HepG2 (cell line): ENCODE data around the gene MEAF6. TPM values are rescaled to one million over a fixed set of nuclear protein-coding genes. Genes with fewer than 3 reads are reported as not detected.

ENCODE experiments used
- AHR ChIP-seq: IDR thresholded peaks from 2 replicates; pipeline ENCODE4 v1.6.1; 2018; ENCODE audit warnings: missing genetic modification reagents, missing compliant biosample characterization
- DR1 ChIP-seq: sonication (generic); formaldehyde crosslinking; IDR thresholded peaks from 2 replicates; pipeline ENCODE4 v1.8.0; 2021; ENCODE audit warnings: mild to moderate bottlenecking, missing genetic modification reagents, inconsistent platforms
- GABPA ChIP-seq, 2 experiments: IDR thresholded peaks; 2 replicates each; pipeline ENCODE4 v1.6.1; 2011 to 2016; ENCODE audit warnings: low read depth in 2 of 2, low read length in 1 of 2, missing biosample characterization in 1 of 2, missing genetic modification characterization in 1 of 2
- IRF2 ChIP-seq: IDR thresholded peaks from 2 replicates; pipeline ENCODE4 v1.6.1; 2018; ENCODE audit warnings: missing genetic modification reagents, missing compliant biosample characterization
- JARID2 ChIP-seq: sonication (generic); formaldehyde crosslinking; IDR thresholded peaks from 2 replicates; pipeline ENCODE4 v1.8.1; 2023; ENCODE audit warnings: missing genetic modification reagents, inconsistent platforms; ENCODE audit not compliant: insufficient replicate concordance
- MBNL3 ChIP-seq: fragments of 250-450 bp; sonication (Bioruptor Pico); conservative IDR thresholded peaks from 2 replicates; pipeline ENCODE4 v1.8.0; 2022; ENCODE audit warnings: mild to moderate bottlenecking, inconsistent platforms
- NFE2 ChIP-seq: sonication (generic); formaldehyde crosslinking; IDR thresholded peaks from 2 replicates; pipeline ENCODE4 v1.4.0; 2020; ENCODE audit warnings: missing genetic modification reagents
- NFE2L2 ChIP-seq: fragments of 150-350 bp; IDR thresholded peaks from 2 replicates; pipeline ENCODE4 v1.6.1; 2014; ENCODE audit warnings: low read length
- SKI ChIP-seq: fragments of 450-650 bp; IDR thresholded peaks from one replicate; pipeline ENCODE4 v1.6.1; 2018; ENCODE audit warnings: mild to moderate bottlenecking; ENCODE audit not compliant: partially characterized antibody
- SRSF4 ChIP-seq: fragments of 200-400 bp; formaldehyde crosslinking; IDR thresholded peaks from one replicate; pipeline ENCODE4 v1.6.1; 2018; ENCODE audit warnings: mild to moderate bottlenecking, low read depth, low read length, moderate library complexity; ENCODE audit not compliant: poor library complexity, severe bottlenecking
- ZNF335 ChIP-seq: sonication (generic); formaldehyde crosslinking; IDR thresholded peaks from 2 replicates; pipeline ENCODE4 v1.4.0; 2020; ENCODE audit warnings: missing genetic modification reagents
- ZNF597 ChIP-seq: sonication (generic); formaldehyde crosslinking; IDR thresholded peaks from 2 replicates; pipeline ENCODE4 v1.5.0; 2020; ENCODE audit warnings: missing genetic modification reagents
- ZNF652 ChIP-seq: IDR thresholded peaks from 2 replicates; pipeline ENCODE4 v1.6.1; 2016; ENCODE audit warnings: low read depth, borderline replicate concordance
- polyA plus RNA-seq, 8 experiments: library from polyadenylated mRNA; depleted of rRNA in 3 of 8; stranded (reverse) in 7 of 8; unstranded in 1 of 8; fragments of >200 nt; fragmentation: Illumina TruSeq in 4 of 8; extraction: Trizol in 4 of 8; gene quantifications; 2 replicates each; pipeline versions ENCODE4 v1.2.1 to v1.2.3, GENCODE V29; 2011 to 2016; ENCODE audit warnings: low read depth in 4 of 8, missing spikeins in 1 of 8, mixed read lengths in 1 of 8; ENCODE audit not compliant: insufficient read depth in 1 of 8
- total RNA-seq, 5 experiments: library from RNA; depleted of rRNA; stranded (reverse); fragments of >200 nt; fragmentation: Illumina TruSeq; extraction: Trizol; gene quantifications; 2 replicates each; pipeline ENCODE4 v1.2.3, GENCODE V29; 2016; ENCODE audit warnings: low read depth in 1 of 5
- TF ChIP-seq, protein P1 (sequence below): sonication (generic); formaldehyde crosslinking; IDR thresholded peaks from one replicate; pipeline ENCODE4 v1.5.1; 2020; ENCODE audit warnings: mild to moderate bottlenecking, missing genetic modification reagents; ENCODE audit errors: not compliant biosample characterization
- TF ChIP-seq, protein P2 (sequence below): sonication (generic); formaldehyde crosslinking; IDR thresholded peaks from 2 replicates; pipeline ENCODE4 v1.8.0; 2022; ENCODE audit warnings: low read depth, missing genetic modification reagents
- TF ChIP-seq, protein P3 (sequence below): sonication (generic); formaldehyde crosslinking; IDR thresholded peaks from 2 replicates; pipeline ENCODE4 v1.4.0; 2020; ENCODE audit warnings: missing genetic modification reagents

The MEAF6 gene
- total and polyA plus RNA-seq, 2 of the 13 experiments (the other 11 are each of a cell fraction or from before 2014, with no cell fraction given), result 29.5 to 45.6 TPM

DNA sequence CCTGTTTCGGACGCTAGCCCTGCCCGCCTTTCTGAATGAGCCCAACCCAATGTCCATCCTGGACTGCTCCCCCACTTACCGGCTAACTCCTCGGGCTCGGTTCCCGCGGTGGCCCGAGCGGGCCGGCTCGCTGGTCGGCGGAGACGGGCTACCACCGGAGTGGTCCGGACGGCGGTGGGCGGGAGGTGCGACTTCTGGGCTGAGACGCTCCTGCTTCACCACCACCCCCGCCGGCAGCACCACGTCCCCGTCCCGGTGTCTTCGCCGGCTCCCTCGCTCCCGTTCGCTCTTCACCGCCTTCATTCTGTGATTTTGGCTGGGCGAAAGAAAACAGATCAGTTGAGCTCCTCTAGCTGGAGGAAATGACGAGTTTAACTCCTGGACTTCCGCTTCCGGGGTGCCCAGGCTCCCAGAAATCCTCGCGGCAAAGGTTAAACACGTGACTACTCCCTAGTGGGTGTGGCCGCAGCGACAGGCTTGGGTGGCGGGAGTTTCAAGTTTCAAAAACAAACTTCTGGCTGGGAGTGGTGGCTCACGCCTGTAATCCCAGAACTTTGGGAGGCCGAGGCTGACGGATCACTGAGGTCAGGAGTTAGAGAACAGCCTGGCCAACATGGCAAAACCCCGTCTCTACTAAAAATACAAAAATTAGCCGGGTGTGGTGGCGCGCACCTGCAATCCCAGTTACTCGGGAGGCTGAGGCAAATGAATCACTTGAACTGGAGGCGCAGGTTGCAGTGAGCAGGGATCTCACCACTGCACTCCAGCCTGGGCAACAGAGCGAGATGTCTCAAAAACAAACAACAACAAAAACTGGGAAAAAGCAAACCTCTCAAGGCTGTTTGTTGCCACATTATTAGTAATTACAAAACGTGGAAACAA is 39.6 kb upstream of the MEAF6 start, which contains the start of gene SNIP1 (continued):
- TF ChIP-seq ZNF597 (CRISPR knock-in tag) (no peak), NFE2L2 (no peak), GABPA (IDR thresholded peaks at IDR 0.05; ENCODE audit: low read depth, low read length) (peak; percentile 85), GABPA (CRISPR knock-in tag; IDR thresholded peaks at IDR 0.05; ENCODE audit: low read depth) (peak; percentile 97), SRSF4 (no peak), SKI (no peak), JARID2 (no peak), MBNL3 (CRISPR knock-in tag) (no peak), NFE2 (no peak), DR1 (CRISPR knock-in tag) (peak; percentile 37; the same call in 1 of the 2 replicates), IRF2 (peak; percentile 62), ZNF335 (CRISPR knock-in tag) (peak; percentile 58; the same call in 1 of the 2 replicates), ZNF652 (no peak), AHR (CRISPR knock-in tag) (no peak)
- TF ChIP-seq, protein P1, sequence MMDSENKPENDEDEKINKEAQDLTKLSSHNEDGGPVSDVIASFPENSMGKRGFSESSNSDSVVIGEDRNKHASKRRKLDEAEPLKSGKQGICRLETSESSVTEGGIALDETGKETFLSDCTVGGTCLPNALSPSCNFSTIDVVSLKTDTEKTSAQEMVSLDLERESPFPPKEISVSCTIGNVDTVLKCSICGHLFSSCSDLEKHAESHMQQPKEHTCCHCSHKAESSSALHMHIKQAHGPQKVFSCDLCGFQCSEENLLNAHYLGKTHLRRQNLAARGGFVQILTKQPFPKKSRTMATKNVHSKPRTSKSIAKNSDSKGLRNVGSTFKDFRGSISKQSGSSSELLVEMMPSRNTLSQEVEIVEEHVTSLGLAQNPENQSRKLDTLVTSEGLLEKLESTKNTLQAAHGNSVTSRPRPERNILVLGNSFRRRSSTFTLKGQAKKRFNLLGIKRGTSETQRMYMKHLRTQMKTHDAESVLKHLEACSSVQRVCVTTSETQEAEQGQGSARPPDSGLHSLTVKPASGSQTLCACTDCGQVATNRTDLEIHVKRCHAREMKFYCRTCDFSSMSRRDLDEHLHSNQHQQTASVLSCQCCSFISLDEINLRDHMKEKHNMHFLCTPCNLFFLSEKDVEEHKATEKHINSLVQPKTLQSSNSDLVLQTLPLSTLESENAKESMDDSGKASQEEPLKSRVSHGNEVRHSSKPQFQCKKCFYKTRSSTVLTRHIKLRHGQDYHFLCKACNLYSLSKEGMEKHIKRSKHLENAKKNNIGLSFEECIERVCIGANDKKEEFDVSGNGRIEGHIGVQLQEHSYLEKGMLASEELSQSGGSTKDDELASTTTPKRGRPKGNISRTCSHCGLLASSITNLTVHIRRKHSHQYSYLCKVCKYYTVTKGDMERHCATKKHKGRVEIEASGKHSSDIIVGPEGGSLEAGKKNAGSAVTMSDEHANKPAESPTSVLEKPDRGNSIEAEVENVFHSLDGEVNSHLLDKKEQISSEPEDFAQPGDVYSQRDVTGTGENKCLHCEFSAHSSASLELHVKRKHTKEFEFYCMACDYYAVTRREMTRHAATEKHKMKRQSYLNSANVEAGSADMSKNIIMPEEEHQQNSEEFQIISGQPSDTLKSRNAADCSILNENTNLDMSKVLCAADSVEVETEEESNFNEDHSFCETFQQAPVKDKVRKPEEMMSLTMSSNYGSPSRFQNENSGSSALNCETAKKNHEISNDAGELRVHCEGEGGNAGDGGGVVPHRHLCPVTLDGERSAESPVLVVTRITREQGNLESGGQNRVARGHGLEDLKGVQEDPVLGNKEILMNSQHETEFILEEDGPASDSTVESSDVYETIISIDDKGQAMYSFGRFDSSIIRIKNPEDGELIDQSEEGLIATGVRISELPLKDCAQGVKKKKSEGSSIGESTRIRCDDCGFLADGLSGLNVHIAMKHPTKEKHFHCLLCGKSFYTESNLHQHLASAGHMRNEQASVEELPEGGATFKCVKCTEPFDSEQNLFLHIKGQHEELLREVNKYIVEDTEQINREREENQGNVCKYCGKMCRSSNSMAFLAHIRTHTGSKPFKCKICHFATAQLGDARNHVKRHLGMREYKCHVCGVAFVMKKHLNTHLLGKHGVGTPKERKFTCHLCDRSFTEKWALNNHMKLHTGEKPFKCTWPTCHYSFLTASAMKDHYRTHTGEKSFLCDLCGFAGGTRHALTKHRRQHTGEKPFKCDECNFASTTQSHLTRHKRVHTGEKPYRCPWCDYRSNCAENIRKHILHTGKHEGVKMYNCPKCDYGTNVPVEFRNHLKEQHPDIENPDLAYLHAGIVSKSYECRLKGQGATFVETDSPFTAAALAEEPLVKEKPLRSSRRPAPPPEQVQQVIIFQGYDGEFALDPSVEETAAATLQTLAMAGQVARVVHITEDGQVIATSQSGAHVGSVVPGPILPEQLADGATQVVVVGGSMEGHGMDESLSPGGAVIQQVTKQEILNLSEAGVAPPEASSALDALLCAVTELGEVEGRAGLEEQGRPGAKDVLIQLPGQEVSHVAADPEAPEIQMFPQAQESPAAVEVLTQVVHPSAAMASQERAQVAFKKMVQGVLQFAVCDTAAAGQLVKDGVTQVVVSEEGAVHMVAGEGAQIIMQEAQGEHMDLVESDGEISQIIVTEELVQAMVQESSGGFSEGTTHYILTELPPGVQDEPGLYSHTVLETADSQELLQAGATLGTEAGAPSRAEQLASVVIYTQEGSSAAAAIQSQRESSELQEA (CRISPR knock-in tag), result peak; percentile 88
- TF ChIP-seq, protein P2, sequence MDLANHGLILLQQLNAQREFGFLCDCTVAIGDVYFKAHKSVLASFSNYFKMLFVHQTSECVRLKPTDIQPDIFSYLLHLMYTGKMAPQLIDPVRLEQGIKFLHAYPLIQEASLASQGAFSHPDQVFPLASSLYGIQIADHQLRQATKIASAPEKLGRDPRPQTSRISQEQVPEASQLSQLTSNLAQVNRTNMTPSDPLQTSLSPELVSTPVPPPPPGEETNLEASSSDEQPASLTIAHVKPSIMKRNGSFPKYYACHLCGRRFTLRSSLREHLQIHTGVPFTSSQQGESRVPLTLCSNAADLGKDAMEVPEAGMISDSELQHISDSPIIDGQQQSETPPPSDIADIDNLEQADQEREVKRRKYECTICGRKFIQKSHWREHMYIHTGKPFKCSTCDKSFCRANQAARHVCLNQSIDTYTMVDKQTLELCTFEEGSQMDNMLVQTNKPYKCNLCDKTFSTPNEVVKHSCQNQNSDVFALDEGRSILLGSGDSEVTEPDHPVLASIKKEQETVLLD (CRISPR knock-in tag), result no peak
- TF ChIP-seq, protein P3, sequence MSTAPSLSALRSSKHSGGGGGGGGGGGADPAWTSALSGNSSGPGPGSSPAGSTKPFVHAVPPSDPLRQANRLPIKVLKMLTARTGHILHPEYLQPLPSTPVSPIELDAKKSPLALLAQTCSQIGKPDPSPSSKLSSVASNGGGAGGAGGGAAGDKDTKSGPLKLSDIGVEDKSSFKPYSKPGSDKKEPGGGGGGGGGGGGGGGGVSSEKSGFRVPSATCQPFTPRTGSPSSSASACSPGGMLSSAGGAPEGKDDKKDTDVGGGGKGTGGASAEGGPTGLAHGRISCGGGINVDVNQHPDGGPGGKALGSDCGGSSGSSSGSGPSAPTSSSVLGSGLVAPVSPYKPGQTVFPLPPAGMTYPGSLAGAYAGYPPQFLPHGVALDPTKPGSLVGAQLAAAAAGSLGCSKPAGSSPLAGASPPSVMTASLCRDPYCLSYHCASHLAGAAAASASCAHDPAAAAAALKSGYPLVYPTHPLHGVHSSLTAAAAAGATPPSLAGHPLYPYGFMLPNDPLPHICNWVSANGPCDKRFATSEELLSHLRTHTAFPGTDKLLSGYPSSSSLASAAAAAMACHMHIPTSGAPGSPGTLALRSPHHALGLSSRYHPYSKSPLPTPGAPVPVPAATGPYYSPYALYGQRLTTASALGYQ (CRISPR knock-in tag), result peak; percentile 65; the same call in 1 of the 2 replicates
